Dendritic cell treated with granulocyte-macrophage colony-stimulating factor and Interleukin-4, amounts not matched to agents 40 ng/mL and 50 ng/mL, for 4 days (primary cell): ENCODE measurements around the gene SPOCK3.
"Not testable (repeated sequence)": the region's sequence is repeated elsewhere in the genome, so short reads cannot be mapped to it uniquely, and the experiment has no call there.

Experiments
- H3K27ac Mint-ChIP-seq: one replicate; pipeline ENCODE4 v1.8.0; 2022; ENCODE audit warnings: mild to moderate bottlenecking, mixed read lengths
- H3K27me3 Mint-ChIP-seq: one replicate; pipeline ENCODE4 v1.8.0; 2022; ENCODE audit warnings: mild to moderate bottlenecking, mixed read lengths
- H3K36me3 Mint-ChIP-seq: one replicate; pipeline ENCODE4 v1.8.0; 2022; ENCODE audit warnings: low read depth, mixed read lengths
- H3K4me1 Mint-ChIP-seq: one replicate; pipeline ENCODE4 v1.8.0; 2022; ENCODE audit warnings: low read depth, mixed read lengths
- H3K4me3 Mint-ChIP-seq: one replicate; pipeline ENCODE4 v1.8.0; 2022; ENCODE audit warnings: mild to moderate bottlenecking, moderate library complexity, mixed read lengths
- H3K9me3 Mint-ChIP-seq: one replicate; pipeline ENCODE4 v1.8.0; 2022; ENCODE audit warnings: mixed read lengths
- intact Hi-C: fragments of 100-400 bp; cut with micrococcal nuclease; formaldehyde crosslinking; loops from one replicate; pipeline ENCODE4 v1.15.0; 2022

SPOCK3 gene

DNA sequence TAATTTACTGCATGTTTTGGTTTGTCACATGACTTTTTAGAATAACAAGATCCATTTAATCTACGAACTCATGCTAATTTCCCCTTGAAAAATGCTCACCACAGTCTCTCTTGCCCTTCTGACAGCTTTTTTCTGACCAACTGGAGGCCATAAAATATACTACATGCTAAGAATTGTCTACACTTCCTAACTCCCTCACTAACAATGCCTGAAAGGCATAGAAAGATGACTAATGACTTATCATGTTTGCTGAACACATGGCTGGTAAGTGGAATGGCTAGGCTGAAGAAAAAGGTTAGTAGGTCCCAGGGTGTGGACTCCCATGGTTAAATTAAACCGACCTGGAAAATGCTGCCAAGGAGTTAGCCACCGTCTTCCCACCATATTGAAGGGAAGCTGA lies 309.9 kb downstream of the SPOCK3 start:
- Mint-ChIP-seq H3K4me3 (no peak overlapping the region), H3K4me1 (no peaks in the 10 kb centered on the region), H3K27me3 (no peaks in the 10 kb centered on the region), H3K27ac (no peak overlapping the region), H3K36me3 (no peaks in the 10 kb centered on the region), H3K9me3 (peaks cover 44% of the 10 kb centered on the region)
- intact Hi-C loops = no loop called here

- H3K4me3 Mint-ChIP-seq = no peak overlapping the region
- no peaks in the 10 kb centered on the region for H3K36me3 Mint-ChIP-seq
- intact Hi-C loops = no loop called here
- H3K9me3 Mint-ChIP-seq = peaks cover 10% of the 10 kb centered on the region
- H3K27me3 Mint-ChIP-seq = no peaks in the 10 kb centered on the region
- H3K4me1 Mint-ChIP-seq = no peaks in the 10 kb centered on the region
- H3K27ac Mint-ChIP-seq = no peak overlapping the region
Observed at GRCh38 chr4:166913926-166914325, 320.4 kb downstream of the SPOCK3 start.

- Mint-ChIP-seq H3K27me3 (no peaks in the 10 kb centered on the region), H3K4me1 (no peaks in the 10 kb centered on the region), H3K27ac (no peak overlapping the region), H3K9me3 (peaks cover 9% of the 10 kb centered on the region), H3K4me3 (no peak overlapping the region), H3K36me3 (no peaks in the 10 kb centered on the region)
- intact Hi-C loops = no loop called here
Observed at GRCh38 chr4:166903408-166903807, 330.9 kb downstream of the SPOCK3 start.

DNA sequence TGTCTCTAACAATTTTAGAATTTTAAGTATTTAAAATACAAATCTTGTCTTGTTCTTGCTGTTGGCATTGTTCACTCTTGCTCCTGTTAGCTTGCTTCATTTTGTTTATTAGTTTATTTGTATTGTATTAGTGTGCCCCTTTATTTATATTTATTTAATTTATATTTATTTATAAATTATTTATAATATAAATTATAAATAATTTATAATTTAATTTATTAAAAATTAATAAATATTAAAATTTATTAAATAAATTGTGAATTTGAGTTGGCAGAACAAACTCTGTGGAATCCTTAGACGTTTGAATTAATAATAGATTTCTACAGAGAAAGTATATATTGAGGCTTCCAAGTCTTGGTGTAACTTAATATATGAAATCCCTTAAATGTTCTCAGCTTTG lies 331.4 kb downstream of the SPOCK3 start:
- no peaks in the 10 kb centered on the region for H3K36me3 Mint-ChIP-seq
- H3K4me1 Mint-ChIP-seq = no peaks in the 10 kb centered on the region
- H3K9me3 Mint-ChIP-seq = peaks cover 9% of the 10 kb centered on the region
- intact Hi-C loops = no loop called here
- H3K27me3 Mint-ChIP-seq = no peaks in the 10 kb centered on the region
- H3K27ac Mint-ChIP-seq = no peak overlapping the region
- no peak overlapping the region for H3K4me3 Mint-ChIP-seq

- Mint-ChIP-seq H3K4me3 (no peak overlapping the region), H3K36me3 (no peaks in the 10 kb centered on the region), H3K27me3 (no peaks in the 10 kb centered on the region), H3K27ac (no peak overlapping the region), H3K4me1 (no peaks in the 10 kb centered on the region), H3K9me3 (peaks cover 9% of the 10 kb centered on the region)
- intact Hi-C loops = no loop called here
Observed at GRCh38 chr4:166896254-166896653, 338.0 kb downstream of the SPOCK3 start.

- intact Hi-C loops = no loop called here
- Mint-ChIP-seq H3K27me3 (no peaks in the 10 kb centered on the region), H3K4me1 (no peaks in the 10 kb centered on the region)
Observed at GRCh38 chr4:166895771-166896170, 338.5 kb downstream of the SPOCK3 start.

DNA sequence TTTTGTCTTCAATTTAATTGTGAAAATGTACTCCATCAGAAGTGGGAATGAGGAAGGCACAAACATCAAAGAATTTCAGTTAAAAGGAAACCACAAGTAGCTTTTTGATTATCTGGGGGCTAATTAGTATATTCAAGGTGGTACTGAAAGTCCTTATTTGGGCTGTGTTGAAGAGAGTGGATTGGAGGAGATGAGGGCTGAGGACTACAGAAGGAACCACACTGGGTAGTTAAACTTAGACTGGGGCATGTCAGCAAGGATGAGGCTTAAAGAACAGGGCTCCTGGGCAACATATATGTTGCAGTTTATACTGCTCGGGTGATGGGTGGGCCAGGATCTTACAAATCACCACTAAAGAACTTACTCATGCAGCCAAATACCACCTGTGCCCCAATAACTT lies 346.8 kb downstream of the SPOCK3 start:
- intact Hi-C loops = no loop called here
- Mint-ChIP-seq H3K27me3 (no peaks in the 10 kb centered on the region), H3K36me3 (no peaks in the 10 kb centered on the region), H3K27ac (no peak overlapping the region), H3K9me3 (no peaks in the 10 kb centered on the region), H3K4me1 (no peaks in the 10 kb centered on the region), H3K4me3 (no peak overlapping the region)

More at GRCh38 chr4:166895771-166896170, 338.5 kb downstream of the SPOCK3 start:
- H3K36me3 Mint-ChIP-seq = no peaks in the 10 kb centered on the region
- H3K9me3 Mint-ChIP-seq = peaks cover 9% of the 10 kb centered on the region
- H3K27ac Mint-ChIP-seq = no peak overlapping the region
- no peak overlapping the region for H3K4me3 Mint-ChIP-seq

- Mint-ChIP-seq H3K4me3 (no peak overlapping the region), H3K9me3 (no peaks in the 10 kb centered on the region), H3K27me3 (no peaks in the 10 kb centered on the region), H3K27ac (no peak overlapping the region), H3K4me1 (no peaks in the 10 kb centered on the region), H3K36me3 (no peaks in the 10 kb centered on the region)
- intact Hi-C loops = no loop called here
Observed at GRCh38 chr4:166886718-166887117, 347.6 kb downstream of the SPOCK3 start.

GRCh38 chr4:166882221-166882620 lies 352.1 kb downstream of the SPOCK3 start:
- intact Hi-C loops = no loop called here
- no peaks in the 10 kb centered on the region for H3K4me1 Mint-ChIP-seq
- H3K27me3 Mint-ChIP-seq = no peaks in the 10 kb centered on the region
- H3K27ac Mint-ChIP-seq = no peak overlapping the region
- H3K36me3 Mint-ChIP-seq = no peaks in the 10 kb centered on the region
- no peak overlapping the region for H3K4me3 Mint-ChIP-seq
- no peaks in the 10 kb centered on the region for H3K9me3 Mint-ChIP-seq

DNA sequence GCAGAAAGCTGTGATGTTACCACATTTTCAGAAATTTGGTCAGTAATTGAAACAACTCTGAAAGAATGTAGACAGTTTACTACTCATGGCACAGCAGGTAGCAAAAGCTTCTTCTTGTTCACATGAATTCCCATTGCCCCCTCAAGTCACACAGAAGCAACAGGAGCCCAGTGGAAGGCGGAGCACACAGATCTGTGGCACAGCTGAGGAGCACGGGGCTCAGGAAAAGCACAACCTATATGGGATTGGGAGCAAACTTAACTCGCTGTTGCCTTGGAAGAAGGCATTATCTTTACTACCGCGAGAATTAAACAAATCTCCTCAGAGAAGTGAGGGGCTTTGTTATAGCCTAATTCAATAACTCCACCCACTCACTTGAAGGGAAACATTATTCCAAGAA lies 358.5 kb downstream of the SPOCK3 start:
- Mint-ChIP-seq H3K27ac (no peak overlapping the region), H3K4me3 (no peak overlapping the region), H3K4me1 (no peaks in the 10 kb centered on the region), H3K36me3 (no peaks in the 10 kb centered on the region), H3K27me3 (no peaks in the 10 kb centered on the region), H3K9me3 (no peaks in the 10 kb centered on the region)
- intact Hi-C loops = no loop called here

DNA sequence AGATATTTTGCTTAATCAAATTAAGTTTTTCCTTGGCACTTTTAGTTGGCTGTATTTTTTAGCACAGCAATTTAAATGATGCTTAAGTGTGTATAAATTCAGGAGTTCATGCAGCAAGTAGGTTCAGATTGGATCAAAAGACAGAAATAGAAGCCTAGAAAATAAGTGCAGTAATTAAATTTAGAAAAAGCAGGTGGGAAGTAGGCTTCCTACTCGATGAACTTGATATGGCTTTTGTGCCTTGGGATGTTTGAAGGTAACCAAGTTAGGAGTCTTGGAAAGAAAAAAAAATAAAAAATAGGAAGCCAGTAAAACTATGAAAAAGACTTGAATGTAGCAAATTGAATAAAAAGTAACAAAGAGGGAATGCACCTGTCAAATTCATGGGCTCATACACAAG lies 372.3 kb downstream of the SPOCK3 start:
- Mint-ChIP-seq H3K4me1 (no peaks in the 10 kb centered on the region), H3K36me3 (no peaks in the 10 kb centered on the region), H3K9me3 (peaks cover 23% of the 10 kb centered on the region), H3K27me3 (no peaks in the 10 kb centered on the region), H3K27ac (no peak overlapping the region), H3K4me3 (no peak overlapping the region)
- intact Hi-C loops = no loop called here

- H3K36me3 Mint-ChIP-seq, intact Hi-C loops, H3K27ac Mint-ChIP-seq, H3K27me3 Mint-ChIP-seq, H3K4me1 Mint-ChIP-seq, H3K4me3 Mint-ChIP-seq: not testable (repeated sequence)
- peaks cover 15% of the 10 kb centered on the region for H3K9me3 Mint-ChIP-seq
Observed at GRCh38 chr4:166850398-166850797, 383.9 kb downstream of the SPOCK3 start.

DNA sequence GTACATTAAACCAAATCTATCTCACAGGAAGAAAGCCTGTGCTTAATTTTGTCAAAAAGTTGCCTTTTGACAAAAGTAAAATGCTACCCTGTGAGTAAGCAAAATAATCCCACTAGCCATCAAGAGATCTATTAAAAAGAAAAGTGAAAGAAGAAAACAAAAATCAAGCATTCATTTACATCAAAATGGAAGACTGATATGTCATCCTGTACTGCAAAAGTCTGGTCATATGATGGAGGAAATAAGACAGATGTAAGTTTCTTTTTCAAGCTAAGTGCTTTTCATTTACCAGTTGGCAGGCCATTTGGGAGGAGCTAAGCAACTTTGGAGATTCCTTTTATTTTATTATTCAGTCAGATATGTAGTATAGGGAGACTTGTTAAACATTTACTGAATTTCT lies 387.4 kb downstream of the SPOCK3 start:
- intact Hi-C loops = no loop called here
- H3K27ac Mint-ChIP-seq = no peak overlapping the region
- no peaks in the 10 kb centered on the region for H3K27me3 Mint-ChIP-seq
- H3K9me3 Mint-ChIP-seq = peaks cover 15% of the 10 kb centered on the region
- H3K4me3 Mint-ChIP-seq = no peak overlapping the region
- no peaks in the 10 kb centered on the region for H3K4me1 Mint-ChIP-seq
- no peaks in the 10 kb centered on the region for H3K36me3 Mint-ChIP-seq

DNA sequence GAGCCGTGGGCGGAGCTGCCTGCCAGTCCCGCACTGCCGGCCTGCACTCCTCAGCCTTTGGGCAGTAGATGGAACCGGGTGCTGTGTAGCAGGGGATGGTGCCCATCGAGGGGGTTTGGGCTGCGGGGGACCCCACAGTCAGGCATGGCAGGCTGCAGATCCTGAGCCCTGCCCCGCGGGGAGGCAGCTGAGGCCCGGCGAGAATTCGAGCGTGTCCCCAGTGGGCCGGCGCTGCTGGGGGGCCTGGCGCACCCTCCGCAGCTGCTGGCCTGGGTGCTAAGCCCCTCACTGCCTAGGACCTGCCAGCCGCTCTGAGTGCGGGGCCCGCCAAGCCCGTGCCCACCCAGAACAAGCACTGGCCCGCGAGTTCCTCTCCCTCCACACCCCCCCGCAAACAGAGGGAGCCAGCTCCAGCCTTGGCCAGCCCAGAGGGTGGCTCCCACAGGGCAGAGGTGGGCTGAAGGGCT lies 391.5 kb downstream of the SPOCK3 start:
- Mint-ChIP-seq H3K36me3 (no peaks in the 10 kb centered on the region), H3K4me1 (no peaks in the 10 kb centered on the region), H3K27ac (no peak overlapping the region), H3K27me3 (no peaks in the 10 kb centered on the region), H3K9me3 (peaks cover 25% of the 10 kb centered on the region), H3K4me3 (no peak overlapping the region)
- intact Hi-C loops = no loop called here

DNA sequence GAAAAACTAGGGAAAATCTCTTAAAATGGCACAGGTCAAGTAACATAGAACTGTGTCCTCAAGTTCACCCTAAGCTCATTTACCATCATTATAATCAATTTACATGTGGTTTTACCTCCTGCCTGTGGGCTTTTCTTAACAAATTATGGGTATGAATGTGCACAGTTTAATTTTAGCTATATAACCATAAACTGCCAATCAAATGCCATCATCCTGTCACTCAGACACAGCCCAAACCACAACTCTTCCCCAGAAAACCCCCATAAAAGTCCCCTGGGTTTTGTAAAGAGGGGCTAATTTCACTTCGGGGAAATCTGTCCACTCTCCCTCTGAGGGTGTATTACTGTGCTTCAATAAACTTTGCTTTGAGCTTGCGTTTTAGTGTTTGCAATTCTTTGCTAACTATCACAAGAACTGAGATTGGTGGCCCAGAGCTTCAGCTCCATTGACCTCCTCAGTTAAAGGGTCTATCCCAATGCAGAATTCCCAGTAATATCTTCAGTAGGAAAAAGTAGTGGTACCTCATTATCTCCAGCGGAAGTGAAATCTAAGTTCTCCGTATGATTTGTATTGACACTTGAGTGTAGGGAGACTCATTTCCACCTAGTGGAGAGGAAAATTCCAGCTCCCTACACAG lies 394.6 kb downstream of the SPOCK3 start:
- Mint-ChIP-seq H3K9me3 (peaks cover 40% of the 10 kb centered on the region), H3K36me3 (no peaks in the 10 kb centered on the region), H3K27me3 (no peaks in the 10 kb centered on the region), H3K27ac (no peak overlapping the region), H3K4me3 (no peak overlapping the region), H3K4me1 (no peaks in the 10 kb centered on the region)
- intact Hi-C loops = no loop called here
